Neuron (in vitro differentiated cells): ENCODE results near the gene ST8SIA2.

ENCODE experiments used
- H2AFZ ChIP-seq: one replicate; pipeline ENCODE4 v1.6.1; 2013; ENCODE audit warnings: low read depth, mild to moderate bottlenecking, inconsistent platforms, low read length, moderate library complexity
- H3K27me3 ChIP-seq: one replicate; pipeline ENCODE4 v1.6.1; 2013; ENCODE audit warnings: low read length; ENCODE audit not compliant: insufficient read depth
- H3K36me3 ChIP-seq: one replicate; pipeline ENCODE4 v1.6.1; 2013; ENCODE audit warnings: low read length; ENCODE audit not compliant: insufficient read depth
- H3K4me1 ChIP-seq: one replicate; pipeline ENCODE4 v1.6.1; 2013; ENCODE audit warnings: low read length; ENCODE audit not compliant: insufficient read depth
- H3K4me3 ChIP-seq: 2 replicates; pipeline ENCODE4 v1.5.1; 2013; ENCODE audit warnings: mild to moderate bottlenecking, low read length, moderate library complexity
- H3K9me3 ChIP-seq: one replicate; pipeline ENCODE4 v1.6.1; 2013; ENCODE audit warnings: low read length

Gene ST8SIA2

GRCh38 chr15:92393071-92393979, at the start of gene ST8SIA2:
ST8SIA2 (plus strand) TSS chr15:92393881; CDS start chr15:92394065, 184 bp downstream.
- Histone ChIP-seq H3K9me3 (no peaks in the 10 kb centered on the region), H2AFZ (peak within 1 kb of the TSS; percentile 71), H3K4me3 (peak within 1 kb of the TSS; percentile 98), H3K4me1 (peaks cover 19% of the 10 kb centered on the region), H3K27me3 (no peaks in the 10 kb centered on the region), H3K36me3 (peaks cover 15% of the 10 kb centered on the region)

GRCh38 chr15:92343924-92344643, 49.6 kb upstream of the ST8SIA2 start:
- H3K9me3 ChIP-seq = no peaks in the 10 kb centered on the region
- H3K4me1 ChIP-seq = peaks cover 11% of the 10 kb centered on the region
- no peak overlapping the region for H2AFZ ChIP-seq
- no peak overlapping the region for H3K4me3 ChIP-seq
- H3K36me3 ChIP-seq = no peaks in the 10 kb centered on the region
- no peaks in the 10 kb centered on the region for H3K27me3 ChIP-seq

GRCh38 chr15:92346063-92346462, 47.6 kb upstream of the ST8SIA2 start:
- Histone ChIP-seq H3K4me3 (no peak overlapping the region), H3K9me3 (no peaks in the 10 kb centered on the region), H2AFZ (no peak overlapping the region), H3K36me3 (no peaks in the 10 kb centered on the region), H3K27me3 (no peaks in the 10 kb centered on the region), H3K4me1 (peaks cover 11% of the 10 kb centered on the region)

- Histone ChIP-seq H2AFZ (no peak overlapping the region), H3K36me3 (no peaks in the 10 kb centered on the region), H3K4me3 (no peak overlapping the region), H3K27me3 (no peaks in the 10 kb centered on the region), H3K9me3 (no peaks in the 10 kb centered on the region), H3K4me1 (no peaks in the 10 kb centered on the region)
These were observed 38.4 kb upstream of the ST8SIA2 start for GRCh38 chr15:92355307-92355706.

GRCh38 chr15:92361321-92362000, 32.2 kb upstream of the ST8SIA2 start:
- Histone ChIP-seq H2AFZ (no peak overlapping the region), H3K9me3 (no peaks in the 10 kb centered on the region), H3K4me1 (no peaks in the 10 kb centered on the region), H3K36me3 (no peaks in the 10 kb centered on the region), H3K27me3 (no peaks in the 10 kb centered on the region), H3K4me3 (no peak overlapping the region)

GRCh38 chr15:92362001-92362350, 31.7 kb upstream of the ST8SIA2 start:
- no peaks in the 10 kb centered on the region for H3K4me1 ChIP-seq
- H3K4me3 ChIP-seq = no peak overlapping the region
- no peaks in the 10 kb centered on the region for H3K9me3 ChIP-seq
- no peak overlapping the region for H2AFZ ChIP-seq
- H3K27me3 ChIP-seq = no peaks in the 10 kb centered on the region
- H3K36me3 ChIP-seq = no peaks in the 10 kb centered on the region

- no peaks in the 10 kb centered on the region for H3K4me1 ChIP-seq
- no peaks in the 10 kb centered on the region for H3K36me3 ChIP-seq
- no peak overlapping the region for H2AFZ ChIP-seq
- H3K27me3 ChIP-seq = no peaks in the 10 kb centered on the region
- H3K4me3 ChIP-seq = no peak overlapping the region
- no peaks in the 10 kb centered on the region for H3K9me3 ChIP-seq
These were observed 28.6 kb upstream of the ST8SIA2 start for GRCh38 chr15:92365084-92365483.

GRCh38 chr15:92365906-92366305, 27.8 kb upstream of the ST8SIA2 start:
- Histone ChIP-seq H3K9me3 (no peaks in the 10 kb centered on the region), H2AFZ (no peak overlapping the region), H3K4me1 (no peaks in the 10 kb centered on the region), H3K27me3 (no peaks in the 10 kb centered on the region), H3K4me3 (no peak overlapping the region), H3K36me3 (no peaks in the 10 kb centered on the region)

- H3K4me1 ChIP-seq = no peaks in the 10 kb centered on the region
- H3K4me3 ChIP-seq = no peak overlapping the region
- no peaks in the 10 kb centered on the region for H3K27me3 ChIP-seq
- H3K36me3 ChIP-seq = no peaks in the 10 kb centered on the region
- no peak overlapping the region for H2AFZ ChIP-seq
- H3K9me3 ChIP-seq = no peaks in the 10 kb centered on the region
These were observed 27.3 kb upstream of the ST8SIA2 start for GRCh38 chr15:92366381-92366780.

GRCh38 chr15:92375057-92375456, 18.6 kb upstream of the ST8SIA2 start:
- no peaks in the 10 kb centered on the region for H3K27me3 ChIP-seq
- H3K4me3 ChIP-seq = no peak overlapping the region
- H2AFZ ChIP-seq = no peak overlapping the region
- H3K36me3 ChIP-seq = no peaks in the 10 kb centered on the region
- no peaks in the 10 kb centered on the region for H3K4me1 ChIP-seq
- no peaks in the 10 kb centered on the region for H3K9me3 ChIP-seq

GRCh38 chr15:92376109-92376508, 17.6 kb upstream of the ST8SIA2 start:
- Histone ChIP-seq H2AFZ (no peak overlapping the region), H3K27me3 (no peaks in the 10 kb centered on the region), H3K9me3 (no peaks in the 10 kb centered on the region), H3K36me3 (no peaks in the 10 kb centered on the region), H3K4me3 (no peak overlapping the region), H3K4me1 (no peaks in the 10 kb centered on the region)

- H3K27me3 ChIP-seq = no peaks in the 10 kb centered on the region
- H3K4me1 ChIP-seq = no peaks in the 10 kb centered on the region
- H3K9me3 ChIP-seq = no peaks in the 10 kb centered on the region
- H2AFZ ChIP-seq = no peak overlapping the region
- no peak overlapping the region for H3K4me3 ChIP-seq
- H3K36me3 ChIP-seq = no peaks in the 10 kb centered on the region
These were observed 16.4 kb upstream of the ST8SIA2 start for GRCh38 chr15:92377083-92377789.
